ENCODE data around the gene SOAT1. TPM values are rescaled to one million over a fixed set of nuclear protein-coding genes. Genes with fewer than 3 reads are reported as not detected.
A peak's percentile ranks its signal among the peaks of the same experiment; 100 is the strongest.

SOAT1 gene
- total RNA-seq, 3 donors from 2014 or later (not counting 1 experiment from before 2014, with no cell fraction given), result 36.9 to 57.9 (median 51.3) TPM

GRCh38 chr1:179300112-179300511, 6.5 kb downstream of the SOAT1 start:
- H3K36me3 Mint-ChIP-seq, result no peaks in the 10 kb centered on the region
- WGBS (ENCODE audit: insufficient coverage), result 10% methylated on average over 1 of the region's 1 CpG
- H3K27ac ChIP-seq (ENCODE audit: low read length), result no peak overlapping the region

DNA sequence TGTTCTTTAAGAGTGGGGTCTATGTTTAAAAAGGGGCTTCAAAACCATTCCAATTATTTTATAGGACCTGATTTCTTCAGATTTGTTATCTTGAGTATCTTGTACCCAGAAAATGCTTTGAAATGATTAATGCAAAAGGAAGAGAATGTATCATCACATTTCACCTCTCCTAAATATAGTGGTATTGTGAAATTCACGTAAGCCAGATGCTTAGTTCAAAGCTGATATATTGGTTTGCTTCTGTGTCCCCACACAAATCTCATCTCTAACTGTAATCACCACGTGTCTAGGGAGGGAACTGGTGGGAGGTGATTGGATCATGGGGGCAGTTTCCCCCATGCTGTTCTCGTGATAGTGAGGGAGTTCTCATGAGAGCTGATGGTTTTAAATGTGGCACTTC, 8.5 kb downstream of the SOAT1 start:
- Mint-ChIP-seq H3K27me3 (ENCODE audit: low read depth in 2 of 2) (no peaks in the 10 kb centered on the region), H3K27ac (peak overlapping the region; percentile 46 to 47)

More at GRCh38 chr1:179300112-179300511, 6.5 kb downstream of the SOAT1 start:
- no peak overlapping the region for H3K4me3 ChIP-seq (ENCODE audit: low read length)
- peaks cover 16% of the 10 kb centered on the region for H3K36me3 ChIP-seq (ENCODE audit: control insufficient read depth, insufficient read depth, low read length)
- ATAC-seq (no peak), DNase-seq (no peak)
- H3K4me3 Mint-ChIP-seq, result peak overlapping the region; percentile 56
- H3K27ac Mint-ChIP-seq, result peak overlapping the region; percentile 73 to 89
- H3K9me3 ChIP-seq (ENCODE audit: control insufficient read depth, insufficient read depth, low read length), result no peaks in the 10 kb centered on the region
- peaks cover 19% of the 10 kb centered on the region for H3K4me1 ChIP-seq (ENCODE audit: control insufficient read depth, insufficient read depth, low read length)
- no peaks in the 10 kb centered on the region for H3K27me3 Mint-ChIP-seq (ENCODE audit: low read depth in 2 of 2)
- intact Hi-C loops (cut with micrococcal nuclease), result no loop called here
- no peaks in the 10 kb centered on the region for H3K27me3 ChIP-seq (ENCODE audit: control insufficient read depth, insufficient read depth, low read length)
- H3K4me1 Mint-ChIP-seq, result peaks cover 66 to 80% of the 10 kb centered on the region in 2 donors
- no peaks in the 10 kb centered on the region for H3K9me3 Mint-ChIP-seq
- TF ChIP-seq, protein P1, sequence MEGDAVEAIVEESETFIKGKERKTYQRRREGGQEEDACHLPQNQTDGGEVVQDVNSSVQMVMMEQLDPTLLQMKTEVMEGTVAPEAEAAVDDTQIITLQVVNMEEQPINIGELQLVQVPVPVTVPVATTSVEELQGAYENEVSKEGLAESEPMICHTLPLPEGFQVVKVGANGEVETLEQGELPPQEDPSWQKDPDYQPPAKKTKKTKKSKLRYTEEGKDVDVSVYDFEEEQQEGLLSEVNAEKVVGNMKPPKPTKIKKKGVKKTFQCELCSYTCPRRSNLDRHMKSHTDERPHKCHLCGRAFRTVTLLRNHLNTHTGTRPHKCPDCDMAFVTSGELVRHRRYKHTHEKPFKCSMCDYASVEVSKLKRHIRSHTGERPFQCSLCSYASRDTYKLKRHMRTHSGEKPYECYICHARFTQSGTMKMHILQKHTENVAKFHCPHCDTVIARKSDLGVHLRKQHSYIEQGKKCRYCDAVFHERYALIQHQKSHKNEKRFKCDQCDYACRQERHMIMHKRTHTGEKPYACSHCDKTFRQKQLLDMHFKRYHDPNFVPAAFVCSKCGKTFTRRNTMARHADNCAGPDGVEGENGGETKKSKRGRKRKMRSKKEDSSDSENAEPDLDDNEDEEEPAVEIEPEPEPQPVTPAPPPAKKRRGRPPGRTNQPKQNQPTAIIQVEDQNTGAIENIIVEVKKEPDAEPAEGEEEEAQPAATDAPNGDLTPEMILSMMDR (IDR thresholded peaks at IDR 0.05), result no peak

GRCh38 chr1:179303200-179303785, 9.7 kb downstream of the SOAT1 start:
- intact Hi-C loops (cut with micrococcal nuclease), result no loop called here
- TF ChIP-seq, protein P1 (IDR thresholded peaks at IDR 0.05), result no peak
- no peaks in the 10 kb centered on the region for H3K27me3 Mint-ChIP-seq (ENCODE audit: low read depth in 2 of 2)
- ATAC-seq (no peak), DNase-seq (no peak)
- H3K4me1 ChIP-seq (ENCODE audit: control insufficient read depth, insufficient read depth, low read length), result peaks cover 8% of the 10 kb centered on the region
- H3K27me3 ChIP-seq (ENCODE audit: control insufficient read depth, insufficient read depth, low read length), result no peaks in the 10 kb centered on the region
- H3K36me3 Mint-ChIP-seq, result no peaks in the 10 kb centered on the region
- H3K36me3 ChIP-seq (ENCODE audit: control insufficient read depth, insufficient read depth, low read length), result peaks cover 27% of the 10 kb centered on the region
- H3K27ac ChIP-seq (ENCODE audit: low read length), result no peak overlapping the region
- WGBS (ENCODE audit: insufficient coverage), result 100% methylated on average over 1 of the region's 3 CpGs
- H3K27ac Mint-ChIP-seq, result peak overlapping the region in 1 of 2 donors; percentile 46
- H3K4me3 Mint-ChIP-seq, result no peak overlapping the region
- no peaks in the 10 kb centered on the region for H3K9me3 ChIP-seq (ENCODE audit: control insufficient read depth, insufficient read depth, low read length)
- peaks cover 61 to 69% of the 10 kb centered on the region in 2 donors for H3K4me1 Mint-ChIP-seq
- H3K9me3 Mint-ChIP-seq, result no peaks in the 10 kb centered on the region
- H3K4me3 ChIP-seq (ENCODE audit: low read length), result no peak overlapping the region

More for the DNA sequence above, 8.5 kb downstream of the SOAT1 start:
- Histone ChIP-seq H3K27me3 (ENCODE audit: control insufficient read depth, insufficient read depth, low read length) (no peaks in the 10 kb centered on the region), H3K4me1 (ENCODE audit: control insufficient read depth, insufficient read depth, low read length) (peaks cover 11% of the 10 kb centered on the region), H3K27ac (ENCODE audit: low read length) (no peak overlapping the region), H3K36me3 (ENCODE audit: control insufficient read depth, insufficient read depth, low read length) (peaks cover 22% of the 10 kb centered on the region), H3K4me3 (ENCODE audit: low read length) (no peak overlapping the region), H3K9me3 (ENCODE audit: control insufficient read depth, insufficient read depth, low read length) (no peaks in the 10 kb centered on the region)
- TF ChIP-seq, protein P1 (IDR thresholded peaks at IDR 0.05), result no peak
- H3K9me3 Mint-ChIP-seq, result no peaks in the 10 kb centered on the region
- peak overlapping the region; percentile 47 for H3K4me3 Mint-ChIP-seq
- DNase-seq, result no peak
- H3K36me3 Mint-ChIP-seq, result no peaks in the 10 kb centered on the region
- peaks cover 64 to 76% of the 10 kb centered on the region in 2 donors for H3K4me1 Mint-ChIP-seq
- no peak for ATAC-seq
- intact Hi-C loops (cut with micrococcal nuclease), result no loop called here
- WGBS (ENCODE audit: insufficient coverage), result 83% methylated on average over 1 of the region's 3 CpGs

DNA sequence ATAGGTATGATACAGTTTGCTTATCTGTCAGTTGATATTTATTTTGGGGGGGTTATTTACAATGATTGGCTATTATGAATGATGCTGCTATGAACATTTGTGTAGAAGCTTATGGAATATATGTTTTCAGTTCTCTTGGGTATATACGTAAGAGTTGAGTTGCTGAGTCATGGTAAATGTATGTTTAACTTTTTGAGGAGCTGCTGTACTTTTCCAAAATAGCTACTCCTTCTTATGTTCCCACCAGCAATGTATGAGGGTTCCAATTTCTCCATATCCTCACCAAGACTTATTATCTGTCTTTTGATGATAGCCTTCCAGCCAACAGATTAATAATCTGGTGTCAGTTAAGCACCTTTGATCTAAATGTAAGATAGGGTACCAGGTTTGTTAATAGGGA, 11.9 kb downstream of the SOAT1 start:
- H3K27ac Mint-ChIP-seq, result peak overlapping the region; percentile 6 to 17
- H3K4me3 ChIP-seq (ENCODE audit: low read length), result no peak overlapping the region
- H3K4me3 Mint-ChIP-seq, result no peak overlapping the region
- WGBS (ENCODE audit: insufficient coverage), result 100% methylated on average over 1 of the region's 1 CpG
- DNase-seq (no peak), ATAC-seq (no peak)
- H3K4me1 ChIP-seq (ENCODE audit: control insufficient read depth, insufficient read depth, low read length), result no peaks in the 10 kb centered on the region
- no peak overlapping the region for H3K27ac ChIP-seq (ENCODE audit: low read length)
- peaks cover 40 to 52% of the 10 kb centered on the region in 2 donors for H3K4me1 Mint-ChIP-seq
- intact Hi-C loops (cut with micrococcal nuclease), result no loop called here
- H3K36me3 ChIP-seq (ENCODE audit: control insufficient read depth, insufficient read depth, low read length), result peaks cover 30% of the 10 kb centered on the region
- no peaks in the 10 kb centered on the region for H3K36me3 Mint-ChIP-seq
- H3K27me3 Mint-ChIP-seq (ENCODE audit: low read depth in 2 of 2), result no peaks in the 10 kb centered on the region
- no peaks in the 10 kb centered on the region for H3K27me3 ChIP-seq (ENCODE audit: control insufficient read depth, insufficient read depth, low read length)
- H3K9me3 ChIP-seq (ENCODE audit: control insufficient read depth, insufficient read depth, low read length), result no peaks in the 10 kb centered on the region
- no peaks in the 10 kb centered on the region for H3K9me3 Mint-ChIP-seq
- TF ChIP-seq, protein P1 (IDR thresholded peaks at IDR 0.05), result no peak

All from natural killer cell (primary cell).